HFF-Myc (cell line): ENCODE measurements around the gene ABLIM2.

Experiments used
- DNase-seq: peaks from one replicate; pipeline ENCODE4 v3.0.0-alpha.2; 2011; ENCODE audit warnings: low read depth; ENCODE audit errors: extremely low read depth
- H3K4me3 ChIP-seq: replicated peaks from 2 replicates; pipeline ENCODE4 v1.5.1; 2011; ENCODE audit warnings: low read depth, mild to moderate bottlenecking, control low read depth, low read length
- TF ChIP-seq, protein P1 (sequence below): IDR thresholded peaks from 2 replicates; pipeline ENCODE4 v1.5.1; 2012; ENCODE audit warnings: mild to moderate bottlenecking, low read depth, low read length, control low read depth; ENCODE audit errors: missing control alignments

The ABLIM2 gene

DNA sequence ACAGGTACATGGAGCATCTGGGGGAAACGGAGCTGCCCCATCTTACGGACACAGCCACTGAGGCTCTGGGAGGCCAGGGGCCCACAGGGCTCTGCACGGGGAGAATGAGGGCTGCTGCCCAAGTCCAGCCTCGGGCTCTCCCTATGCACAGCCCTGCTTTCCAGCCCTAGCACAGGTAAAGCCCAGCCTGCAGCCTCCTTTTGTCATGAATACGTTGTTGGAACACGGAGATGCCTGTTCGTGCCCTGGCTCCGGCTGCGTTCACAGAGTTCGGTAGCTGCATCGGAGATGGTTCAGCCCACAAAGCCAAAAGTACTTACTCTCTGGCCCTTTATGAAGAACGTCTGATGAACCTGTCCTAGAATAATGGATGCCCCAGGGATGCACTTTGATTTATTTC, 150.2 kb downstream of the ABLIM2 start:
- no peak for DNase-seq
- no peak overlapping the region for H3K4me3 ChIP-seq
- TF ChIP-seq, protein P1, sequence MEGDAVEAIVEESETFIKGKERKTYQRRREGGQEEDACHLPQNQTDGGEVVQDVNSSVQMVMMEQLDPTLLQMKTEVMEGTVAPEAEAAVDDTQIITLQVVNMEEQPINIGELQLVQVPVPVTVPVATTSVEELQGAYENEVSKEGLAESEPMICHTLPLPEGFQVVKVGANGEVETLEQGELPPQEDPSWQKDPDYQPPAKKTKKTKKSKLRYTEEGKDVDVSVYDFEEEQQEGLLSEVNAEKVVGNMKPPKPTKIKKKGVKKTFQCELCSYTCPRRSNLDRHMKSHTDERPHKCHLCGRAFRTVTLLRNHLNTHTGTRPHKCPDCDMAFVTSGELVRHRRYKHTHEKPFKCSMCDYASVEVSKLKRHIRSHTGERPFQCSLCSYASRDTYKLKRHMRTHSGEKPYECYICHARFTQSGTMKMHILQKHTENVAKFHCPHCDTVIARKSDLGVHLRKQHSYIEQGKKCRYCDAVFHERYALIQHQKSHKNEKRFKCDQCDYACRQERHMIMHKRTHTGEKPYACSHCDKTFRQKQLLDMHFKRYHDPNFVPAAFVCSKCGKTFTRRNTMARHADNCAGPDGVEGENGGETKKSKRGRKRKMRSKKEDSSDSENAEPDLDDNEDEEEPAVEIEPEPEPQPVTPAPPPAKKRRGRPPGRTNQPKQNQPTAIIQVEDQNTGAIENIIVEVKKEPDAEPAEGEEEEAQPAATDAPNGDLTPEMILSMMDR: no peak

DNA sequence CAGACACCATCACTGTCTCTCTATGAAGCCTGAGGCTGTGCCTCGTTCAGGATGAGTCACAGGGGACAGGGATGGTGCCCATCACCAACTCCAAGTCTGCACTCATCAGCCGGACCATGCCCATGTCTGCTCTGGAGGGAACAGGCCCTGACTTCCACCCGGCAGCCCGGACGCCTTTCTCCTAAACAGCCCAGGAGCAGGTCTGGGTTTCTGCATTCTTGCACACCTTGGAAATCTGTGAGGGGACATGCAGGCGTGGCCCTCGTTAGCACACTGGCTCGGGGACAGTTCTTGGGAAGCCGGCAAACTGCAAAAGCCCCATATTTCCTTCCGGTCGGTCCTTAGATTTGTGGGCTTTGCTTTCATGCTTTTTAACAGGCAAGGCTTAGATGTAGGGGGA, 151.0 kb downstream of the ABLIM2 start:
- no peak for DNase-seq
- TF ChIP-seq, protein P1: no peak
- no peak overlapping the region for H3K4me3 ChIP-seq

DNA sequence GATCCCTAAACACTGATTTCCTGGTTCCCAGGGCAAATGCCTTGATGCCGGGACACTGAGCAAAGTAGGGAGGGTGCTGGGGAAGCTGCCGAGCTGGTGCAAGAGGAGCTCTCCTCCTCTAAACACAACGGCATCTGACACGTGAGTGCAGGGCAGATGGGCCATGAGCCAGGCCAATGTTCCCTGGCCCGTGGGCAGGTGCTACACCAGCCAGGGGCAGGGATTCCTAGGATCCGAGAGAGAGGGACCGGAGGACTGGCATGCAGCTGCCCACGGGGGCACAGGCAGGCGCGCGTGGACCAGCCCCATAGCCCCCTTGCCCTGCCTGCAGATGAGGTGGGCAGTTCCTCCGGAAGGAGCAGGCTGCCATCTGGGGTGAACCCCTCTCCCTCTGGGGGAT, 152.1 kb downstream of the ABLIM2 start:
- no peak overlapping the region for H3K4me3 ChIP-seq
- no peak for DNase-seq
- TF ChIP-seq, protein P1: no peak

DNA sequence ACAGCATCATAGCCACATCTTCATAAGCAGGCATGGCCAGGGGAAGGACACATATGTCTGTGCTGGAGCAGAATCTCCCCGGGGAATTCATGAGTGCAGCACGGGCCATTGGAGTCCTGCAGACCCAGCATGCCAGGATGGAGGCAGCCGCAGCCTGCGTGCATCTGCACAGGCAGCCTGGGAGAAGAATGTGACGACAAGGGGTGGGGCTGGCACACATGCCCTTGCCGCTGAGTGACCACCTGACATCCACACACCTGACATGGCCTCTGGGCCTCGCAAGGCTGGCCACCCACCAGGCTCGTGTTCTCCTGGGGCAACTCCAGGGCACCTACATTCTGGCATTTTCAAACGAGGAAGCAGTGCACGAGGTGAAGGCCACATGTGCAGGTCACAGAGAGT, 152.8 kb downstream of the ABLIM2 start:
- no peak for DNase-seq
- H3K4me3 ChIP-seq: no peak overlapping the region
- TF ChIP-seq, protein P1: no peak

DNA sequence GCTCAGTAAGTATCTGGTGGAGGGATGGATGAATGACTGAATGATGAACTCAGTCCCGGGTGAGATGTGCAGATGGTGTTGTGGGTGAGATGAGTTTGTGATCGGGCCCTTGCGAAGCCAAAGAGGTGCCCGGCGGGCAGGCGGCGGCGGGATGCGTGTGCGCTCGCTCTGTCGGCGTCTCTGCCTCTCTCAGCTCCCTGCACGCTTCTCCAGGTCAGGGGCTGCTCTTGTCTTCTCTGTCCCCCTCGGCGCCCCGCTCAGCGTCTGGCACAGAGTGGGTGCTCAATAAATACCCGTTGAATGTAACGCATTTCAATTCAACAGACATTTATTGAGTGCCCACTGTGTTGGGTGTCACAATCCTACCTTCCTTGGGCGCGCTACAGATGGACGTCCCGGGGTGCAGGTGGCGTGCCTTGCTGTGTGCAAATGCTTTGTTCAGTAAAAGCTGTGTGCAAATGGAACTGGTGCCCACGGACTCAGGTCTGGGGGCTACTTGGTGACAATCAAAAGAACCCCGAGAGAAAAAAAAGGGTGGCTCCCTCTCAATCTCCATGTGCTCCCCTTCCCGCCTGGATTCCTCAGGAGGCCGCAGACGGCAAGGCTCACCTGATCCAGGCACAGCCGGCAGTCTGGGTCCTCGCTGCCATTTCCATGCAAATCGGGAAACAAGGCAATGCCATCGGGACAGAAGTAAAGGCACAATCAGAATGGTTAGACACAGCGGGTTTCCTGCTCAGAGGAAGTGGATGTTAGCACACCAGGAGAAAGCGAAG, 153.4 kb downstream of the ABLIM2 start:
- DNase-seq: no peak
- no peak overlapping the region for H3K4me3 ChIP-seq
- TF ChIP-seq, protein P1: no peak

DNA sequence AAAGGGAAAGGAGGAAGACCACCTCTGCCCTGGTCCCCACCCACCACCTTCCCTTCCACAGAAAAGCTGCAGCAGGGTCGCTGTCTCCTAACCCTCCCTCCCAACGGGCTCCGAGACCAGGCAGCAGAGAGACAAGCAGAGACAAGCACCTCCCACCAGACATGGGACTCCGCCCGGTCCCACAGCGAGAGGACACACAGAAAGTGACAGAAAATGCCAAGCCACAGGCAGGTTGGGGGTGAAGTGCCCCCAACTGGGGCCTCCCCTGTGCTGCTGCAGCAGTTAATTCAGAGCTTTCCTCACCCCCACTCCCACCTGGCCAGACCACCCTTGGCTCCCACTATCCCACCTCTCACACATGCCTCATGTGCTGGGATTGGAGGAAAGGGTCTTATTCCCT, 154.5 kb downstream of the ABLIM2 start:
- no peak for DNase-seq
- H3K4me3 ChIP-seq: no peak overlapping the region
- TF ChIP-seq, protein P1: no peak
